ENCODE measurements around the gene ZER1.
"Not testable (repeated sequence)": the region's sequence is repeated elsewhere in the genome, so short reads cannot be mapped to it uniquely, and the experiment has no call there.

Gene ZER1

GRCh38 chr9:128808543-128808942, 36.8 kb upstream of the ZER1 start:
- Histone ChIP-seq H3K9me3 (ENCODE audit: control insufficient read depth, low read length) (no peaks in the 10 kb centered on the region), H3K4me3 (ENCODE audit: insufficient read depth, low read depth, low read length, poor library complexity, severe bottlenecking) (no peak overlapping the region), H3K27me3 (replicated peaks; ENCODE audit: control insufficient read depth, insufficient read depth, low read length, poor library complexity, severe bottlenecking) (no peaks in the 10 kb centered on the region), H3K27ac (ENCODE audit: insufficient read depth, low read length, poor library complexity, severe bottlenecking) (no peak overlapping the region), H3K36me3 (ENCODE audit: control insufficient read depth, insufficient read depth, low read length) (peaks cover 36% of the 10 kb centered on the region), H3K4me1 (ENCODE audit: control insufficient read depth, insufficient read depth, low read length, poor library complexity, severe bottlenecking) (no peaks in the 10 kb centered on the region)
- no peak for DNase-seq

- no peaks in the 10 kb centered on the region for H3K4me1 ChIP-seq (ENCODE audit: control insufficient read depth, insufficient read depth, low read length, poor library complexity, severe bottlenecking)
- H3K9me3 ChIP-seq (ENCODE audit: control insufficient read depth, low read length): no peaks in the 10 kb centered on the region
- H3K4me3 ChIP-seq (ENCODE audit: insufficient read depth, low read depth, low read length, poor library complexity, severe bottlenecking): no peak overlapping the region
- no peak overlapping the region for H3K27ac ChIP-seq (ENCODE audit: insufficient read depth, low read length, poor library complexity, severe bottlenecking)
- no peak for DNase-seq
- H3K36me3 ChIP-seq (ENCODE audit: control insufficient read depth, insufficient read depth, low read length): peaks cover 43% of the 10 kb centered on the region
- H3K27me3 ChIP-seq (replicated peaks; ENCODE audit: control insufficient read depth, insufficient read depth, low read length, poor library complexity, severe bottlenecking): no peaks in the 10 kb centered on the region
Observed at GRCh38 chr9:128807827-128808226, 36.1 kb upstream of the ZER1 start.

GRCh38 chr9:128805661-128806060, 33.9 kb upstream of the ZER1 start:
- Histone ChIP-seq H3K27me3 (replicated peaks; ENCODE audit: control insufficient read depth, insufficient read depth, low read length, poor library complexity, severe bottlenecking) (no peaks in the 10 kb centered on the region), H3K4me1 (ENCODE audit: control insufficient read depth, insufficient read depth, low read length, poor library complexity, severe bottlenecking) (no peaks in the 10 kb centered on the region), H3K4me3 (ENCODE audit: insufficient read depth, low read depth, low read length, poor library complexity, severe bottlenecking) (no peak overlapping the region), H3K27ac (ENCODE audit: insufficient read depth, low read length, poor library complexity, severe bottlenecking) (no peak overlapping the region), H3K36me3 (ENCODE audit: control insufficient read depth, insufficient read depth, low read length) (peaks cover 52% of the 10 kb centered on the region), H3K9me3 (ENCODE audit: control insufficient read depth, low read length) (no peaks in the 10 kb centered on the region)
- no peak for DNase-seq

- no peaks in the 10 kb centered on the region for H3K27me3 ChIP-seq (replicated peaks; ENCODE audit: control insufficient read depth, insufficient read depth, low read length, poor library complexity, severe bottlenecking)
- no peak for DNase-seq
- H3K4me3 ChIP-seq (ENCODE audit: insufficient read depth, low read depth, low read length, poor library complexity, severe bottlenecking): no peak overlapping the region
- no peak overlapping the region for H3K27ac ChIP-seq (ENCODE audit: insufficient read depth, low read length, poor library complexity, severe bottlenecking)
- H3K36me3 ChIP-seq (ENCODE audit: control insufficient read depth, insufficient read depth, low read length): peaks cover 61% of the 10 kb centered on the region
- H3K4me1 ChIP-seq (ENCODE audit: control insufficient read depth, insufficient read depth, low read length, poor library complexity, severe bottlenecking): no peaks in the 10 kb centered on the region
- no peaks in the 10 kb centered on the region for H3K9me3 ChIP-seq (ENCODE audit: control insufficient read depth, low read length)
Observed at GRCh38 chr9:128802482-128802881, 30.8 kb upstream of the ZER1 start.

- no peaks in the 10 kb centered on the region for H3K9me3 ChIP-seq (ENCODE audit: control insufficient read depth, low read length)
- H3K27me3 ChIP-seq (replicated peaks; ENCODE audit: control insufficient read depth, insufficient read depth, low read length, poor library complexity, severe bottlenecking): no peaks in the 10 kb centered on the region
- H3K36me3 ChIP-seq (ENCODE audit: control insufficient read depth, insufficient read depth, low read length): peaks cover 55% of the 10 kb centered on the region
- no peak overlapping the region for H3K4me3 ChIP-seq (ENCODE audit: insufficient read depth, low read depth, low read length, poor library complexity, severe bottlenecking)
- DNase-seq: no peak
- H3K27ac ChIP-seq (ENCODE audit: insufficient read depth, low read length, poor library complexity, severe bottlenecking): no peak overlapping the region
- H3K4me1 ChIP-seq (ENCODE audit: control insufficient read depth, insufficient read depth, low read length, poor library complexity, severe bottlenecking): no peaks in the 10 kb centered on the region
Observed at GRCh38 chr9:128800061-128800460, 28.3 kb upstream of the ZER1 start.

GRCh38 chr9:128798896-128799295, 27.2 kb upstream of the ZER1 start:
- peaks cover 54% of the 10 kb centered on the region for H3K36me3 ChIP-seq (ENCODE audit: control insufficient read depth, insufficient read depth, low read length)
- H3K9me3 ChIP-seq (ENCODE audit: control insufficient read depth, low read length): no peaks in the 10 kb centered on the region
- DNase-seq: no peak
- no peaks in the 10 kb centered on the region for H3K27me3 ChIP-seq (replicated peaks; ENCODE audit: control insufficient read depth, insufficient read depth, low read length, poor library complexity, severe bottlenecking)
- H3K4me1 ChIP-seq (ENCODE audit: control insufficient read depth, insufficient read depth, low read length, poor library complexity, severe bottlenecking): no peaks in the 10 kb centered on the region
- H3K27ac ChIP-seq (ENCODE audit: insufficient read depth, low read length, poor library complexity, severe bottlenecking): no peak overlapping the region
- no peak overlapping the region for H3K4me3 ChIP-seq (ENCODE audit: insufficient read depth, low read depth, low read length, poor library complexity, severe bottlenecking)

- H3K4me3 ChIP-seq (ENCODE audit: insufficient read depth, low read depth, low read length, poor library complexity, severe bottlenecking); H3K27ac ChIP-seq (ENCODE audit: insufficient read depth, low read length, poor library complexity, severe bottlenecking); DNase-seq; H3K4me1 ChIP-seq (ENCODE audit: control insufficient read depth, insufficient read depth, low read length, poor library complexity, severe bottlenecking); H3K27me3 ChIP-seq (replicated peaks; ENCODE audit: control insufficient read depth, insufficient read depth, low read length, poor library complexity, severe bottlenecking); H3K9me3 ChIP-seq (ENCODE audit: control insufficient read depth, low read length): not testable (repeated sequence)
- peaks cover 63% of the 10 kb centered on the region for H3K36me3 ChIP-seq (ENCODE audit: control insufficient read depth, insufficient read depth, low read length)
Observed at GRCh38 chr9:128794961-128795360, 23.2 kb upstream of the ZER1 start.

GRCh38 chr9:128792978-128793686, 21.4 kb upstream of the ZER1 start:
- H3K4me1 ChIP-seq (ENCODE audit: control insufficient read depth, insufficient read depth, low read length, poor library complexity, severe bottlenecking): peaks cover 4% of the 10 kb centered on the region
- no peak for DNase-seq
- no peaks in the 10 kb centered on the region for H3K27me3 ChIP-seq (replicated peaks; ENCODE audit: control insufficient read depth, insufficient read depth, low read length, poor library complexity, severe bottlenecking)
- peaks cover 55% of the 10 kb centered on the region for H3K36me3 ChIP-seq (ENCODE audit: control insufficient read depth, insufficient read depth, low read length)
- no peak overlapping the region for H3K4me3 ChIP-seq (ENCODE audit: insufficient read depth, low read depth, low read length, poor library complexity, severe bottlenecking)
- H3K27ac ChIP-seq (ENCODE audit: insufficient read depth, low read length, poor library complexity, severe bottlenecking): no peak overlapping the region
- no peaks in the 10 kb centered on the region for H3K9me3 ChIP-seq (ENCODE audit: control insufficient read depth, low read length)

- peaks cover 46% of the 10 kb centered on the region for H3K36me3 ChIP-seq (ENCODE audit: control insufficient read depth, insufficient read depth, low read length)
- no peaks in the 10 kb centered on the region for H3K9me3 ChIP-seq (ENCODE audit: control insufficient read depth, low read length)
- H3K27me3 ChIP-seq (replicated peaks; ENCODE audit: control insufficient read depth, insufficient read depth, low read length, poor library complexity, severe bottlenecking): no peaks in the 10 kb centered on the region
- H3K4me1 ChIP-seq (ENCODE audit: control insufficient read depth, insufficient read depth, low read length, poor library complexity, severe bottlenecking): peaks cover 12% of the 10 kb centered on the region
- no peak overlapping the region for H3K4me3 ChIP-seq (ENCODE audit: insufficient read depth, low read depth, low read length, poor library complexity, severe bottlenecking)
- DNase-seq: no peak
- H3K27ac ChIP-seq (ENCODE audit: insufficient read depth, low read length, poor library complexity, severe bottlenecking): no peak overlapping the region
Observed at GRCh38 chr9:128792134-128792533, 20.4 kb upstream of the ZER1 start.

- Histone ChIP-seq H3K9me3 (ENCODE audit: control insufficient read depth, low read length) (no peaks in the 10 kb centered on the region), H3K4me3 (ENCODE audit: insufficient read depth, low read depth, low read length, poor library complexity, severe bottlenecking) (no peak overlapping the region), H3K27ac (ENCODE audit: insufficient read depth, low read length, poor library complexity, severe bottlenecking) (no peak overlapping the region), H3K4me1 (ENCODE audit: control insufficient read depth, insufficient read depth, low read length, poor library complexity, severe bottlenecking) (peaks cover 12% of the 10 kb centered on the region), H3K36me3 (ENCODE audit: control insufficient read depth, insufficient read depth, low read length) (peaks cover 39% of the 10 kb centered on the region), H3K27me3 (replicated peaks; ENCODE audit: control insufficient read depth, insufficient read depth, low read length, poor library complexity, severe bottlenecking) (no peaks in the 10 kb centered on the region)
- DNase-seq: no peak
Observed at GRCh38 chr9:128790536-128790935, 18.8 kb upstream of the ZER1 start.

Measured in effector memory CD4-positive, alpha-beta T cell (primary cell).